ENCODE measurements around the gene NOVA2. TPM values are rescaled to one million over a fixed set of nuclear protein-coding genes. Genes with fewer than 3 reads are reported as not detected.

NOVA2 gene
- total and polyA plus RNA-seq, 2 donors, result 0.09 to 1.0 TPM

DNA sequence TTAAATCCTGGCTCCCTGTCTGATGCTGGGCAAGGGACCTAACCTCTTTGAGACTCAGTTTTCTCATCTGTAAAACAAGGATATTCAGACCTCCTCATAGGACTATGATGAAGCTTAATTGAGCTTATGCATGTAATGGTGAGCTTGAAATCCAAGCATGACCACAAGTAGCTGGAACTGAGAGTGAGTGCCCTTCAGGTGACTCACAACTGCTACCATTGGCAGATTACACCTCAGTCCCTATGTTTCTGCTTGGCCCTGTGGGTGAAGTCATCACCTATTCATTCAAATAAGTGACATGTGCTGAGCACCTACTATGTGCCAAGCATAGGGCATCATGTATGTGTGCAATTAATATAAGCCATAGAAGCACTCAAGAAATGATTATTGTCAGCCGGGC is 25.7 kb downstream of the NOVA2 start:
- Histone ChIP-seq H3K36me3 (ENCODE audit: control insufficient read depth in 2 of 2, insufficient read depth in 2 of 2, low read length in 1 of 2) (no peaks in the 10 kb centered on the region), H3K9me3 (ENCODE audit: control insufficient read depth in 2 of 2, insufficient read depth in 1 of 2, low read length in 1 of 2) (no peaks in the 10 kb centered on the region), H3K4me3 (ENCODE audit: low read length in 2 of 2) (no peak overlapping the region), H3K27me3 (ENCODE audit: control insufficient read depth in 2 of 2, insufficient read depth in 1 of 2, low read length in 1 of 2) (peaks cover 0 to 3% of the 10 kb centered on the region in 2 donors), H3K4me1 (ENCODE audit: control insufficient read depth in 2 of 2, insufficient read depth in 2 of 2, low read length in 2 of 2) (peaks cover 0 to 6% of the 10 kb centered on the region in 2 donors), H3K27ac (ENCODE audit: low read depth in 1 of 2, low read length in 1 of 2) (no peak overlapping the region)
- no peak for DNase-seq (ENCODE audit: low read depth in 6 of 9, low spot score in 9 of 9)
- WGBS, result 96% methylated on average over 1 of the region's 1 CpG

DNA sequence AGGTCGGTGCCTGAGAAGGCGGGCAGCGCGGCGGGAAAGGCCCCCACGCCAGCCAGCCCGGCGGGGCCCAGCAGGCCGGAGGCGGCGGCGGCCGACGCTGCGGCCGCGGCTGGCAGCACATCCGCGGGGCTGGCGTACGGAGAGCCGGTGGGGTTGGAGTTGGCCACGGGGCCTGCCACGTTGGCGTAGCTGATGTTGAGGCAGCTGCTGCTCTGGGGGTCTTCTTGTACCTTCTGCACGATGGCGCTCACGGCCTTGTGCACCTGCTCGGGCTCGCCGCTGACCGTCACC is 33.2 kb downstream of the NOVA2 start:
- H3K27me3 ChIP-seq (ENCODE audit: control insufficient read depth in 2 of 2, insufficient read depth in 1 of 2, low read length in 1 of 2), result peaks cover 26 to 58% of the 10 kb centered on the region in 2 donors
- H3K9me3 ChIP-seq (ENCODE audit: control insufficient read depth in 2 of 2, insufficient read depth in 1 of 2, low read length in 1 of 2), result no peaks in the 10 kb centered on the region
- DNase-seq (ENCODE audit: low read depth in 6 of 9, low spot score in 9 of 9), result no peak
- no peak overlapping the region for H3K27ac ChIP-seq (ENCODE audit: low read depth in 1 of 2, low read length in 1 of 2)
- H3K4me3 ChIP-seq (ENCODE audit: low read length in 2 of 2), result no peak overlapping the region
- H3K4me1 ChIP-seq (ENCODE audit: control insufficient read depth in 2 of 2, insufficient read depth in 2 of 2, low read length in 2 of 2), result no peaks in the 10 kb centered on the region
- 74% methylated on average over 32 of the region's 32 CpGs for WGBS
- no peaks in the 10 kb centered on the region for H3K36me3 ChIP-seq (ENCODE audit: control insufficient read depth in 2 of 2, insufficient read depth in 2 of 2, low read length in 1 of 2)

DNA sequence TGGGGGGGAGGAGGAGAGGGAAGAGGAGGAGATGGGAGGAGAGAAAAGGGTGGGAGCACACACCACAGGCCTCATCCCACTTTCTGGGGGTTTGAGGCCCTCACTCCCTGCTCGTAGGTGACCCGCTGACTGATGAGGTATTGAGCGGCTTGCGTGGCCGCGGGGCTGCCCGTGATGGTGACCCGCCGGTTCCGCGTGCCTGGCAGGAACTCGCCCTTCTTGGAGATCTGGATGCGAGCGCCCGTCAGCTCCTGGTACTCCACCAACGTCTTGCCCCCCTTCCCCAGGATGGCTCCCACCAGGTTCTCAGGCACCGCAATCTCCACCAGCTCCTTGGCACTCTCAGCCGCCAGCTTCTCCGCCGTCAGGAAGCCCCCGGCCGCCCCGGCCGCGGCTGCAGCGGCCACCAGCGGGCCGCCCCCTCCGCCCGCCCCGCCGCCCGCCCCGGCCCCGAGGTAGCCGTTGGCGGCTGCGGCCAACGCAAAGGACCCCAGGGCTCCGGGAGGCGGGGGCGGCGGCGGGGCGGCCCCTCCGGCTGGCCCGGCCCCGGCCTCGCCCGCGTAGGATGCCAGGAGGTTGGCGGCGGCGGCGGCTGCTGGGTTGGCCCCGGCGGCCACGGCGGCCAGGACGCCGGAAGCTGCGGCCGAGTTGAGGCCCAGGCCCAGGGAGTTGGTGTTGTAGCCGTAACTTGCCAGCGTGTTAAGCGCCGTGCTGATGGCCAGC is 33.7 kb downstream of the NOVA2 start:
- 36% methylated on average over 67 of the region's 67 CpGs for WGBS
- no peaks in the 10 kb centered on the region for H3K9me3 ChIP-seq (ENCODE audit: control insufficient read depth in 2 of 2, insufficient read depth in 1 of 2, low read length in 1 of 2)
- no peaks in the 10 kb centered on the region for H3K36me3 ChIP-seq (ENCODE audit: control insufficient read depth in 2 of 2, insufficient read depth in 2 of 2, low read length in 1 of 2)
- no peak overlapping the region for H3K27ac ChIP-seq (ENCODE audit: low read depth in 1 of 2, low read length in 1 of 2)
- no peak overlapping the region for H3K4me3 ChIP-seq (ENCODE audit: low read length in 2 of 2)
- no peak for DNase-seq (ENCODE audit: low read depth in 6 of 9, low spot score in 9 of 9)
- peaks cover 26 to 62% of the 10 kb centered on the region in 2 donors for H3K27me3 ChIP-seq (ENCODE audit: control insufficient read depth in 2 of 2, insufficient read depth in 1 of 2, low read length in 1 of 2)
- H3K4me1 ChIP-seq (ENCODE audit: control insufficient read depth in 2 of 2, insufficient read depth in 2 of 2, low read length in 2 of 2), result no peaks in the 10 kb centered on the region

DNA sequence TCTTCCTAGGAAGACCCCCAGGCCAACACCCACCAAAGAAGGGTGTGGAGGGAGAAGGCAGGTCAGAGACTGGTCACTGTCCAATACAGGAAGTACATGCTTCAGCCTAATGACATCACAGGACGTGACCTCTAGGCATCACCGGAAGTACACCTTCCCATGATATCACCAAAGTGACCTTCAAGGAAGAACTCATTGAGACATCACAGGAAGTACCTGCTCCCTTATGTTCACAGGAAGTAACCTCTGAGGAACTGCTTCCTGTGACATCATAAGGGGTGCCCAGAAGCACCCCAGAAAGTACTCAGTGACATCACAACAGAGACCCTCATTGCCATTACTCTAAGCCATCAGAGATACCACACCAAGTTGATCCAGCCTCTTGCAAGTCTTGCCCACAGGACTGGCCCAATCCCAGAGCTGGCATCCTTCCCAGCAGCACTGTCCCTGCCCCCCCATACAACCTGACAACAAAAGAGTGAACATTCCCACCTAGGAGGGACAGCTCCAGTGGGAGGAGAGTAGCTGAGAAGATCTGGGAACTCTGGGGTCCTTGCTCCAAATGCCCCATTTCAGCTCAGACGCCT is 34.8 kb downstream of the NOVA2 start:
- H3K27ac ChIP-seq (ENCODE audit: low read depth in 1 of 2, low read length in 1 of 2), result no peak overlapping the region

DNA sequence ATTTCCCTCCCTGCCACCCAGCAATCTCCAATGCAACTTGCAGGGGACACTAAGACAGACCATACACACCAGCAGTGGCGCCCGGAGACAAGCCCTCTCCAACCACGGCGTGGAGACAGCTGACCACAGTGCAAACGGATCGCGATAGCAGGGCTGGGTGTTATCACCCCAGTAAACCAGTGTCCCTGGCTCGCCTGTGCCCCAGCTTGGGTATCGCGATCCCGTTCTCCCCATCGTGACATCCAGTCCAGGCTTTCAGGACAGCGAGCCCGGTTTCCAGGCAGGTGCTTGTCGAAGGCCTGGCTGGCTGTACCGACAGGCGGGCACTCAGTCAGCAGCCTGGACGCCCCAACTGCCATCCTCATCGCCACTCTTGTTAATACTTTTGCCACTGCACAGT is 38.4 kb downstream of the NOVA2 start:
- Histone ChIP-seq H3K36me3 (ENCODE audit: control insufficient read depth in 2 of 2, insufficient read depth in 2 of 2, low read length in 1 of 2) (no peaks in the 10 kb centered on the region), H3K9me3 (ENCODE audit: control insufficient read depth in 2 of 2, insufficient read depth in 1 of 2, low read length in 1 of 2) (no peaks in the 10 kb centered on the region), H3K27me3 (ENCODE audit: control insufficient read depth in 2 of 2, insufficient read depth in 1 of 2, low read length in 1 of 2) (peaks cover 21 to 57% of the 10 kb centered on the region in 2 donors), H3K27ac (ENCODE audit: low read depth in 1 of 2, low read length in 1 of 2) (no peak overlapping the region), H3K4me3 (ENCODE audit: low read length in 2 of 2) (no peak overlapping the region), H3K4me1 (ENCODE audit: control insufficient read depth in 2 of 2, insufficient read depth in 2 of 2, low read length in 2 of 2) (no peaks in the 10 kb centered on the region)
- no peak for DNase-seq (ENCODE audit: low read depth in 6 of 9, low spot score in 9 of 9)
- 88% methylated on average over 19 of the region's 19 CpGs for WGBS

More for the DNA sequence above, 34.8 kb downstream of the NOVA2 start:
- peaks cover 26 to 72% of the 10 kb centered on the region in 2 donors for H3K27me3 ChIP-seq (ENCODE audit: control insufficient read depth in 2 of 2, insufficient read depth in 1 of 2, low read length in 1 of 2)
- WGBS, result 84% methylated on average over 3 of the region's 3 CpGs
- no peak for DNase-seq (ENCODE audit: low read depth in 6 of 9, low spot score in 9 of 9)
- H3K4me3 ChIP-seq (ENCODE audit: low read length in 2 of 2), result no peak overlapping the region
- no peaks in the 10 kb centered on the region for H3K4me1 ChIP-seq (ENCODE audit: control insufficient read depth in 2 of 2, insufficient read depth in 2 of 2, low read length in 2 of 2)
- no peaks in the 10 kb centered on the region for H3K36me3 ChIP-seq (ENCODE audit: control insufficient read depth in 2 of 2, insufficient read depth in 2 of 2, low read length in 1 of 2)
- no peaks in the 10 kb centered on the region for H3K9me3 ChIP-seq (ENCODE audit: control insufficient read depth in 2 of 2, insufficient read depth in 1 of 2, low read length in 1 of 2)

DNA sequence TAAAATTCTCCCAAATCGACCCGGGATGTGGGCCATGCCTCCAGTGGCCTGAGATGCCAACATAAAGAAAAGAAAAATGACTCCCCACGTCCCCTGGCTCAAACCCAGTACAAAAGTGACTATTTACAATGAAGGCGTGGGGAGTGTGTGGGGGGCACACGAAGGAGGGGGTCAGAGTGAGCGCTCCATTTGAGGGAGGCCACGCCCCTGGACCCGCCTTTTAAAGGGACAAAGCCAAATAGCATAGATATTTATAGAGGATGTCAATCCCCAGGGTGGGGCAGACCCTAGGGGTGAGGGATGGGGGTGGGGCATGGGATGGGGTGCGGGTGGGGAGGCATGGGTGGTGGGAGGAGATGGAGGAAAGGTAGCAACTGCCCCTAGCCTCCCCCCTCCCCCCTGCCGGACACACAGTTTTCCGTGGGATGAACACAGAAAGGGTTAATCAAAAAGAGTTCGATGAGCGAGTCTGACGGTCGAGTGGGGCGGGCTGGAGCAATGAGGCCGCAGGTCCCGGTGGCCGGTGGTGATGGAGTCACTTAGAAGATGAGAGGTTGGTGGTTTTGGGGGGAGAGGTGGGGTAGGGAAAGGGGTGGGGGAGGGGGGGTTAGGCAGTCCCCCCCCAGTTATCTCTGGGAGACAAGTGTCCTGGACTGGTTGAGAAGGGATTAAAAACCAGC is 39.0 kb downstream of the NOVA2 start:
- 52% methylated on average over 19 of the region's 19 CpGs for WGBS
- H3K27ac ChIP-seq (ENCODE audit: low read depth in 1 of 2, low read length in 1 of 2), result no peak overlapping the region
- no peak overlapping the region for H3K4me3 ChIP-seq (ENCODE audit: low read length in 2 of 2)
- peaks cover 19 to 53% of the 10 kb centered on the region in 2 donors for H3K27me3 ChIP-seq (ENCODE audit: control insufficient read depth in 2 of 2, insufficient read depth in 1 of 2, low read length in 1 of 2)
- H3K9me3 ChIP-seq (ENCODE audit: control insufficient read depth in 2 of 2, insufficient read depth in 1 of 2, low read length in 1 of 2), result no peaks in the 10 kb centered on the region
- no peaks in the 10 kb centered on the region for H3K36me3 ChIP-seq (ENCODE audit: control insufficient read depth in 2 of 2, insufficient read depth in 2 of 2, low read length in 1 of 2)
- H3K4me1 ChIP-seq (ENCODE audit: control insufficient read depth in 2 of 2, insufficient read depth in 2 of 2, low read length in 2 of 2), result no peaks in the 10 kb centered on the region
- no peak for DNase-seq (ENCODE audit: low read depth in 6 of 9, low spot score in 9 of 9)

DNA sequence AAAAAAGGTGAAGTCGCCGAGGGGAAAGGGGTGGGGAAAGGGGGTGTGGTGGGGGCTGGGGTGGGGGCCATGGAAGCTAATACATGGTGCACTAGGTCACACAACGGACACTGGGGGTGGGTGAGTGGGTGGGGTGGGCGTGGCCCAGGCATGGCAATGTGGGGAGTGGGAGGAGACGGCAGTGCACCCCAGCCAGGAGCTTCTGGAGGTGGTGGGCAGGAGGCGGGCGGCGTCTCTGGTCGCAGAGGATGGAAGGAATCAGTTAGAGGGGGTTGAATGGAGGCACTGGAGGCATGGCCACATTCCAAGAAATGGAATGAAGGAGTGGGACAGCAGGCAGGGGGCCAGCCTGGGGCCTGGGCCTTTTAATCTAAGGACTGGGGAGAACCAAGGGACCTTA is 39.9 kb downstream of the NOVA2 start:
- no peaks in the 10 kb centered on the region for H3K9me3 ChIP-seq (ENCODE audit: control insufficient read depth in 2 of 2, insufficient read depth in 1 of 2, low read length in 1 of 2)
- no peak overlapping the region for H3K4me3 ChIP-seq (ENCODE audit: low read length in 2 of 2)
- WGBS, result 80% methylated on average over 9 of the region's 9 CpGs
- peaks cover 12 to 44% of the 10 kb centered on the region in 2 donors for H3K27me3 ChIP-seq (ENCODE audit: control insufficient read depth in 2 of 2, insufficient read depth in 1 of 2, low read length in 1 of 2)
- H3K4me1 ChIP-seq (ENCODE audit: control insufficient read depth in 2 of 2, insufficient read depth in 2 of 2, low read length in 2 of 2), result no peaks in the 10 kb centered on the region
- DNase-seq (ENCODE audit: low read depth in 6 of 9, low spot score in 9 of 9), result no peak
- no peaks in the 10 kb centered on the region for H3K36me3 ChIP-seq (ENCODE audit: control insufficient read depth in 2 of 2, insufficient read depth in 2 of 2, low read length in 1 of 2)
- H3K27ac ChIP-seq (ENCODE audit: low read depth in 1 of 2, low read length in 1 of 2), result no peak overlapping the region

DNA sequence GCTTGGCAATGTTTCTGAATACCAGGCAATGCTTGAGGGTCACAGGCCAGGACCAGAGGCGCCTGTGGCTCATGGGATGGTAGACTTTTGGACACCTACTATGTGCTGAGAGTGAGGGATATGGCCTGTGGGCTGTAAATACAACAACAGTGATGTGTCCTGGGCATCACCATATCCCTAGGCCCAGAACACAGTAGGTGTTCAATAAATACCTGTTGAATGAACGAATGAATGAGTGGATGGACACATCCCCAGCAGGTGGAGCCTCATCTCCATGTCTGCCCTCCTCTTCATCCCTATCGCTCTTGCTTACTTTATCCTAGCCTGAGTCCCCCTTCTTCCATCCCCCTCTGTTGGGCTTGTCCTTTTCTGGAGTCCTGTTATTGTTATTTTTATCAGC is 42.6 kb downstream of the NOVA2 start:
- Histone ChIP-seq H3K4me1 (ENCODE audit: control insufficient read depth in 2 of 2, insufficient read depth in 2 of 2, low read length in 2 of 2) (peaks cover 4 to 9% of the 10 kb centered on the region in 2 donors), H3K4me3 (ENCODE audit: low read length in 2 of 2) (no peak overlapping the region), H3K36me3 (ENCODE audit: control insufficient read depth in 2 of 2, insufficient read depth in 2 of 2, low read length in 1 of 2) (no peaks in the 10 kb centered on the region), H3K9me3 (ENCODE audit: control insufficient read depth in 2 of 2, insufficient read depth in 1 of 2, low read length in 1 of 2) (no peaks in the 10 kb centered on the region), H3K27ac (ENCODE audit: low read depth in 1 of 2, low read length in 1 of 2) (no peak overlapping the region), H3K27me3 (ENCODE audit: control insufficient read depth in 2 of 2, insufficient read depth in 1 of 2, low read length in 1 of 2) (peaks cover 6 to 23% of the 10 kb centered on the region in 2 donors)
- WGBS, result 75% methylated on average over 3 of the region's 3 CpGs
- DNase-seq (ENCODE audit: low read depth in 6 of 9, low spot score in 9 of 9), result no peak

DNA sequence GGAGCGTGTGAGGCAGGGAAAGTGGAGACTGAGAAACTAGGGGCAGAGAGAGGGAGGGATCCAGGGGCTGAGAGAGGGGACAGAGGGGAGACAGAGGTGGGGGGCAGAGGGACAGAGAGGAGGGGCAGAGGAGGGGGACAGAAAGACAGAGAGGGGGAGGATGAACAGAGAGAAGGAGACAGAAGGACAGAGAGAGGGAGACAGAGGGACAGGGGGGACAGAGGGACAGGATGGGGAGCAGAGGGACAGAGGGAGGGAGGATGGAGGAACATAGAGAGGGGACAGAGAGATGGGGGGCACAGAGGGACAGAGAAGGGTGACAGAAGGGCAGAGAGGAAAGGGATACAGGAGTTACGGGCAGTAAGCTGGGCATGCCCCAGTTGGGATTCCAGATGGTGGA is 44.4 kb downstream of the NOVA2 start:
- Histone ChIP-seq H3K4me3 (ENCODE audit: low read length in 2 of 2) (no peak overlapping the region), H3K27ac (ENCODE audit: low read depth in 1 of 2, low read length in 1 of 2) (no peak overlapping the region), H3K4me1 (ENCODE audit: control insufficient read depth in 2 of 2, insufficient read depth in 2 of 2, low read length in 2 of 2) (peaks cover 4 to 9% of the 10 kb centered on the region in 2 donors), H3K36me3 (ENCODE audit: control insufficient read depth in 2 of 2, insufficient read depth in 2 of 2, low read length in 1 of 2) (no peaks in the 10 kb centered on the region), H3K27me3 (ENCODE audit: control insufficient read depth in 2 of 2, insufficient read depth in 1 of 2, low read length in 1 of 2) (peaks cover 2 to 7% of the 10 kb centered on the region in 2 donors), H3K9me3 (ENCODE audit: control insufficient read depth in 2 of 2, insufficient read depth in 1 of 2, low read length in 1 of 2) (no peaks in the 10 kb centered on the region)
- WGBS, result 87% methylated on average over 2 of the region's 2 CpGs
- no peak for DNase-seq (ENCODE audit: low read depth in 6 of 9, low spot score in 9 of 9)
